ENCODE results near the gene GFRA1.

GFRA1 gene

DNA sequence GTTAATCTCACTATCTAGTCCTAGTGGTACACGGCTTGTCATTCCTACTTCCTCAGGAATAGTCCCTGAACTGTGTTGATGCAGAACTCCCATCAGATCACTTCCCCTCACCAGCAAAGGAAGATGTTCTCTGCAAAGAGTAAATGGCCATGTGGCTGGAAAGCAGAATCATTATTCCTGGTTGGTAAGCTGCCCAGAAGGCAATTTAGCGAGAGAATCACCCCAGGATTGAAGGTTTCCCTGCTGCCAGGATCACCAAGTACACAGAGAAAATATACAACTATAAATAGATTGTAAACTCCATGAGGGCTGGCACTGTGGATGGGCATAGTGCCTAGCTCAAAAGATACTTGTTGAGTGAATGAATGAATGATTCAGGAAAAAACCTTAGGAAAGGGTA is 115.0 kb downstream of the GFRA1 start:
- no peaks in the 10 kb centered on the region for H3K4me1 ChIP-seq (ENCODE audit: control insufficient read depth, insufficient read depth, low read length)
- POLR2A ChIA-PET = no interaction called here
- H3K36me3 ChIP-seq (ENCODE audit: control insufficient read depth in 2 of 2, insufficient read depth in 1 of 2, low read length in 2 of 2) = no peaks in the 10 kb centered on the region
- H3K9me3 ChIP-seq (ENCODE audit: control insufficient read depth, insufficient read depth, low read depth, low read length) = no peaks in the 10 kb centered on the region
- TF ChIP-seq, protein P1, sequence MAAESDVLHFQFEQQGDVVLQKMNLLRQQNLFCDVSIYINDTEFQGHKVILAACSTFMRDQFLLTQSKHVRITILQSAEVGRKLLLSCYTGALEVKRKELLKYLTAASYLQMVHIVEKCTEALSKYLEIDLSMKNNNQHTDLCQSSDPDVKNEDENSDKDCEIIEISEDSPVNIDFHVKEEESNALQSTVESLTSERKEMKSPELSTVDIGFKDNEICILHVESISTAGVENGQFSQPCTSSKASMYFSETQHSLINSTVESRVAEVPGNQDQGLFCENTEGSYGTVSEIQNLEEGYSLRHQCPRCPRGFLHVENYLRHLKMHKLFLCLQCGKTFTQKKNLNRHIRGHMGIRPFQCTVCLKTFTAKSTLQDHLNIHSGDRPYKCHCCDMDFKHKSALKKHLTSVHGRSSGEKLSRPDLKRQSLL (tag by site-specific recombination; IDR thresholded peaks at IDR 0.05) = no peak
- TF ChIP-seq ZNF155 (tag by site-specific recombination; IDR thresholded peaks at IDR 0.05) = no peak
- TF ChIP-seq ZNF324 (tag by site-specific recombination; IDR thresholded peaks at IDR 0.05) = no peak
- no peak for TF ChIP-seq ZBTB20 (tag by site-specific recombination; IDR thresholded peaks at IDR 0.05)
- TF ChIP-seq, protein P2, sequence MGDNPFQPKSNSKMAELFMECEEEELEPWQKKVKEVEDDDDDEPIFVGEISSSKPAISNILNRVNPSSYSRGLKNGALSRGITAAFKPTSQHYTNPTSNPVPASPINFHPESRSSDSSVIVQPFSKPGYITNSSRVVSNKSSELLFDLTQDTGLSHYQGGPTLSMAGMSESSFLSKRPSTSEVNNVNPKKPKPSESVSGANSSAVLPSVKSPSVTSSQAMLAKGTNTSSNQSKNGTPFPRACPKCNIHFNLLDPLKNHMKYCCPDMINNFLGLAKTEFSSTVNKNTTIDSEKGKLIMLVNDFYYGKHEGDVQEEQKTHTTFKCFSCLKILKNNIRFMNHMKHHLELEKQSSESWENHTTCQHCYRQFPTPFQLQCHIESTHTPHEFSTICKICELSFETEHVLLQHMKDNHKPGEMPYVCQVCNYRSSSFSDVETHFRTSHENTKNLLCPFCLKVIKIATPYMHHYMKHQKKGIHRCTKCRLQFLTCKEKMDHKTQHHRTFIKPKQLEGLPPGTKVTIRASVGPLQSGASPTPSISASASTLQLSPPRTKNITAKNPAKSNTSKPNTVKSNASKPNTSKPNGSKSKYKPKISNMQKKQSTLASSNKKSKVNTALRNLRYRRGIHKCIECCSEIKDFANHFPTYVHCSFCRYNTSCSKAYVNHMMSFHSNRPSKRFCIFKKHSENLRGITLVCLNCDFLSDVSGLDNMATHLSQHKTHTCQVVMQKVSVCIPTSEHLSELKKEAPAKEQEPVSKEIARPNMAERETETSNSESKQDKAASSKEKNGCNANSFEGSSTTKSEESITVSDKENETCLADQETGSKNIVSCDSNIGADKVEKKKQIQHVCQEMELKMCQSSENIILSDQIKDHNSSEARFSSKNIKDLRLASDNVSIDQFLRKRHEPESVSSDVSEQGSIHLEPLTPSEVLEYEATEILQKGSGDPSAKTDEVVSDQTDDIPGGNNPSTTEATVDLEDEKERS (tag by site-specific recombination; IDR thresholded peaks at IDR 0.05) = no peak
- TF ChIP-seq KLF16 (tag by site-specific recombination; IDR thresholded peaks at IDR 0.05) = no peak
- no peak for TF ChIP-seq ZNF76 (tag by site-specific recombination; IDR thresholded peaks at IDR 0.05; ENCODE audit: borderline replicate concordance, low read depth)
- TF ChIP-seq ZNF660 (tag by site-specific recombination; IDR thresholded peaks at IDR 0.05) = no peak
- TF ChIP-seq, protein P3, sequence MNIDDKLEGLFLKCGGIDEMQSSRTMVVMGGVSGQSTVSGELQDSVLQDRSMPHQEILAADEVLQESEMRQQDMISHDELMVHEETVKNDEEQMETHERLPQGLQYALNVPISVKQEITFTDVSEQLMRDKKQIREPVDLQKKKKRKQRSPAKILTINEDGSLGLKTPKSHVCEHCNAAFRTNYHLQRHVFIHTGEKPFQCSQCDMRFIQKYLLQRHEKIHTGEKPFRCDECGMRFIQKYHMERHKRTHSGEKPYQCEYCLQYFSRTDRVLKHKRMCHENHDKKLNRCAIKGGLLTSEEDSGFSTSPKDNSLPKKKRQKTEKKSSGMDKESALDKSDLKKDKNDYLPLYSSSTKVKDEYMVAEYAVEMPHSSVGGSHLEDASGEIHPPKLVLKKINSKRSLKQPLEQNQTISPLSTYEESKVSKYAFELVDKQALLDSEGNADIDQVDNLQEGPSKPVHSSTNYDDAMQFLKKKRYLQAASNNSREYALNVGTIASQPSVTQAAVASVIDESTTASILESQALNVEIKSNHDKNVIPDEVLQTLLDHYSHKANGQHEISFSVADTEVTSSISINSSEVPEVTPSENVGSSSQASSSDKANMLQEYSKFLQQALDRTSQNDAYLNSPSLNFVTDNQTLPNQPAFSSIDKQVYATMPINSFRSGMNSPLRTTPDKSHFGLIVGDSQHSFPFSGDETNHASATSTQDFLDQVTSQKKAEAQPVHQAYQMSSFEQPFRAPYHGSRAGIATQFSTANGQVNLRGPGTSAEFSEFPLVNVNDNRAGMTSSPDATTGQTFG (tag by site-specific recombination; IDR thresholded peaks at IDR 0.05; ENCODE audit: borderline replicate concordance) = no peak
- TF ChIP-seq ZNF529 (tag by site-specific recombination; IDR thresholded peaks at IDR 0.05; ENCODE audit: insufficient replicate concordance) = no peak
- TF ChIP-seq ZNF623 (tag by site-specific recombination; IDR thresholded peaks at IDR 0.05) = no peak
- TF ChIP-seq ZNF473 (tag by site-specific recombination; IDR thresholded peaks at IDR 0.05) = no peak
- TF ChIP-seq, protein P4, sequence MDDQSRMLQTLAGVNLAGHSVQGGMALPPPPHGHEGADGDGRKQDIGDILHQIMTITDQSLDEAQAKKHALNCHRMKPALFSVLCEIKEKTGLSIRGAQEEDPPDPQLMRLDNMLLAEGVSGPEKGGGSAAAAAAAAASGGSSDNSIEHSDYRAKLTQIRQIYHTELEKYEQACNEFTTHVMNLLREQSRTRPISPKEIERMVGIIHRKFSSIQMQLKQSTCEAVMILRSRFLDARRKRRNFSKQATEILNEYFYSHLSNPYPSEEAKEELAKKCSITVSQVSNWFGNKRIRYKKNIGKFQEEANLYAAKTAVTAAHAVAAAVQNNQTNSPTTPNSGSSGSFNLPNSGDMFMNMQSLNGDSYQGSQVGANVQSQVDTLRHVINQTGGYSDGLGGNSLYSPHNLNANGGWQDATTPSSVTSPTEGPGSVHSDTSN (CRISPR knock-in tag; IDR thresholded peaks at IDR 0.05) = no peak
- TF ChIP-seq, protein P5, sequence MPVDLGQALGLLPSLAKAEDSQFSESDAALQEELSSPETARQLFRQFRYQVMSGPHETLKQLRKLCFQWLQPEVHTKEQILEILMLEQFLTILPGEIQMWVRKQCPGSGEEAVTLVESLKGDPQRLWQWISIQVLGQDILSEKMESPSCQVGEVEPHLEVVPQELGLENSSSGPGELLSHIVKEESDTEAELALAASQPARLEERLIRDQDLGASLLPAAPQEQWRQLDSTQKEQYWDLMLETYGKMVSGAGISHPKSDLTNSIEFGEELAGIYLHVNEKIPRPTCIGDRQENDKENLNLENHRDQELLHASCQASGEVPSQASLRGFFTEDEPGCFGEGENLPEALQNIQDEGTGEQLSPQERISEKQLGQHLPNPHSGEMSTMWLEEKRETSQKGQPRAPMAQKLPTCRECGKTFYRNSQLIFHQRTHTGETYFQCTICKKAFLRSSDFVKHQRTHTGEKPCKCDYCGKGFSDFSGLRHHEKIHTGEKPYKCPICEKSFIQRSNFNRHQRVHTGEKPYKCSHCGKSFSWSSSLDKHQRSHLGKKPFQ (tag by site-specific recombination; IDR thresholded peaks at IDR 0.05) = no peak
- TF ChIP-seq BCL11B (tag by site-specific recombination; IDR thresholded peaks at IDR 0.05; ENCODE audit: low read depth) = no peak
- TF ChIP-seq MEIS1 (CRISPR knock-in tag; IDR thresholded peaks at IDR 0.05; ENCODE audit: borderline replicate concordance) = no peak
- no peak for TF ChIP-seq ZNF830 (tag by site-specific recombination; IDR thresholded peaks at IDR 0.05; ENCODE audit: low read depth)
- H3K4me3 ChIP-seq (ENCODE audit: low read depth, low read length) = no peak overlapping the region
- CTCF ChIA-PET = no interaction called here
- no peak overlapping the region for H3K27ac ChIP-seq (ENCODE audit: extremely low read depth, low read depth, low read length)

Measured in HEK293 (cell line).